Smooth muscle cell (in vitro differentiated cells): ENCODE measurements around the gene MYO9A. TPM values are rescaled to one million over a fixed set of nuclear protein-coding genes. Genes with fewer than 3 reads are reported as not detected.

Experiments used
- DNase-seq: peaks from one replicate; lab custom pipeline; 2025; ENCODE audit not compliant: unreplicated experiment; lab: John Stamatoyannopoulos, UW
- H2AFZ ChIP-seq: fragments of 200-600 bp; sonication (generic); 2 replicates; pipeline ENCODE4 v1.6.0; 2016; ENCODE audit warnings: antibody characterized with exemption, low read depth, mild to moderate bottlenecking
- H3F3A ChIP-seq: fragments of 200-600 bp; sonication (generic); 2 replicates; pipeline ENCODE4 v1.6.0; 2017; ENCODE audit warnings: antibody characterized with exemption, low read depth
- H3K27ac ChIP-seq: fragments of 200-600 bp; sonication (generic); 2 replicates; pipeline ENCODE4 v1.5.1; 2016; ENCODE audit warnings: low read depth, mild to moderate bottlenecking
- H3K27me3 ChIP-seq: fragments of 200-600 bp; sonication (generic); 2 replicates; pipeline ENCODE4 v1.6.1; 2016; ENCODE audit warnings: low read depth, mild to moderate bottlenecking
- H3K36me3 ChIP-seq: fragments of 200-600 bp; sonication (generic); 2 replicates; pipeline ENCODE4 v1.5.1; 2016; ENCODE audit warnings: low read depth
- H3K4me1 ChIP-seq: fragments of 200-600 bp; sonication (generic); 2 replicates; pipeline ENCODE4 v1.5.1; 2016; ENCODE audit warnings: low read depth
- H3K4me2 ChIP-seq: fragments of 200-600 bp; sonication (generic); 2 replicates; pipeline ENCODE4 v1.6.0; 2016; ENCODE audit warnings: mild to moderate bottlenecking
- H3K4me3 ChIP-seq: fragments of 200-600 bp; sonication (generic); 2 replicates; pipeline ENCODE4 v1.5.1; 2016; ENCODE audit warnings: mild to moderate bottlenecking
- H3K79me2 ChIP-seq: fragments of 200-600 bp; sonication (generic); 2 replicates; pipeline ENCODE4 v1.6.0; 2016; ENCODE audit warnings: low read depth, mild to moderate bottlenecking
- H3K9ac ChIP-seq: fragments of 200-600 bp; sonication (generic); 2 replicates; pipeline ENCODE4 v1.6.0; 2016; ENCODE audit warnings: low read depth
- H3K9me3 ChIP-seq: fragments of 200-600 bp; sonication (generic); replicated peaks from 2 replicates; pipeline ENCODE4 v1.5.1; 2016; ENCODE audit warnings: low read depth
- H4K20me1 ChIP-seq: fragments of 200-600 bp; sonication (generic); 2 replicates; pipeline ENCODE4 v1.6.0; 2016; ENCODE audit warnings: low read depth
- WGBS: methylation state at CpG from one replicate; pipeline ENCODE4 v1.1.7; 2016; ENCODE audit warnings: low lambda C conversion rate; 5-methylcytosine and 5-hydroxymethylcytosine counted together
- polyA plus RNA-seq: library from polyadenylated mRNA; unstranded; fragments of >200 nt; fragmentation: Nextera tagmentation; extraction: Ambion mirVana; gene quantifications from 2 replicates; pipeline ENCODE4 v1.2.1, GENCODE V29; 2016
- total RNA-seq: library from RNA; depleted of rRNA; stranded (reverse); fragments of >200 nt; gene quantifications from 2 replicates; pipeline ENCODE4 v1.2.3, GENCODE V29; 2014
- TF ChIP-seq, protein P1 (sequence below): fragments of 200-600 bp; sonication (generic); IDR thresholded peaks from 2 replicates; pipeline ENCODE4 v1.5.1; 2017; ENCODE audit warnings: borderline replicate concordance, mild to moderate bottlenecking, antibody characterized with exemption; ENCODE audit not compliant: insufficient read depth, poor library complexity, severe bottlenecking

Gene MYO9A
- total and polyA plus RNA-seq, 2 experiments from 2014 or later = 10.7 to 36.9 TPM

GRCh38 chr15:71891026-71891425 is 226.9 kb downstream of the MYO9A start:
- Histone ChIP-seq H3K4me2 (no peak overlapping the region), H2AFZ (no peak overlapping the region), H3K9ac (no peak overlapping the region), H3K4me3 (no peak overlapping the region), H4K20me1 (no peaks in the 10 kb centered on the region), H3K9me3 (no peaks in the 10 kb centered on the region), H3K79me2 (no peaks in the 10 kb centered on the region), H3K36me3 (no peaks in the 10 kb centered on the region), H3K27me3 (no peaks in the 10 kb centered on the region), H3K27ac (no peak overlapping the region), H3K4me1 (no peaks in the 10 kb centered on the region), H3F3A (no peaks in the 10 kb centered on the region)
- DNase-seq = no peak
- TF ChIP-seq, protein P1, sequence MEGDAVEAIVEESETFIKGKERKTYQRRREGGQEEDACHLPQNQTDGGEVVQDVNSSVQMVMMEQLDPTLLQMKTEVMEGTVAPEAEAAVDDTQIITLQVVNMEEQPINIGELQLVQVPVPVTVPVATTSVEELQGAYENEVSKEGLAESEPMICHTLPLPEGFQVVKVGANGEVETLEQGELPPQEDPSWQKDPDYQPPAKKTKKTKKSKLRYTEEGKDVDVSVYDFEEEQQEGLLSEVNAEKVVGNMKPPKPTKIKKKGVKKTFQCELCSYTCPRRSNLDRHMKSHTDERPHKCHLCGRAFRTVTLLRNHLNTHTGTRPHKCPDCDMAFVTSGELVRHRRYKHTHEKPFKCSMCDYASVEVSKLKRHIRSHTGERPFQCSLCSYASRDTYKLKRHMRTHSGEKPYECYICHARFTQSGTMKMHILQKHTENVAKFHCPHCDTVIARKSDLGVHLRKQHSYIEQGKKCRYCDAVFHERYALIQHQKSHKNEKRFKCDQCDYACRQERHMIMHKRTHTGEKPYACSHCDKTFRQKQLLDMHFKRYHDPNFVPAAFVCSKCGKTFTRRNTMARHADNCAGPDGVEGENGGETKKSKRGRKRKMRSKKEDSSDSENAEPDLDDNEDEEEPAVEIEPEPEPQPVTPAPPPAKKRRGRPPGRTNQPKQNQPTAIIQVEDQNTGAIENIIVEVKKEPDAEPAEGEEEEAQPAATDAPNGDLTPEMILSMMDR = no peak
- 80% methylated on average over 4 of the region's 4 CpGs for WGBS

DNA sequence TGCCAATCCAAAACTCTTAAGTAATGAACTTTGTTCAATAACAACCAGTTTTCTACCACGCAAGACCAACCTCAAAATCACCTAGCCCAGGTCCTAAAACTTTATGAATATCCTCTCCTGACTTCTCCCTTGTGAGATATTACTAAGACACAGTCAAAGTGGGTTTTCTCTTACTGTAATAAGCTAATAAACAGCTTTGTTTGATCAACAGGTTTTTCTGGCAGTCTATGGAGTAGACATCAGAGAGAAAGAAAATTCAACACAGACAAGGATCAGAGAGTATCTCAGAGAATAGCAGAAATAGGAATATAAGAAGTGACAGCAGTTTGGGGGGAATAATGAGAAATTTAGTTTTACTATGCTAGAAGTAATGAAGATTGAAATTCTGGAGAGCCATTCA is 228.0 kb downstream of the MYO9A start:
- no peak overlapping the region for H3K4me3 ChIP-seq
- H3K4me1 ChIP-seq = peaks cover 5% of the 10 kb centered on the region
- H3K79me2 ChIP-seq = no peaks in the 10 kb centered on the region
- no peak overlapping the region for H2AFZ ChIP-seq
- H3K4me2 ChIP-seq = no peak overlapping the region
- peaks cover 5% of the 10 kb centered on the region for H3K36me3 ChIP-seq
- no peak for DNase-seq
- no peaks in the 10 kb centered on the region for H3K9me3 ChIP-seq
- no peaks in the 10 kb centered on the region for H3K27me3 ChIP-seq
- no peak overlapping the region for H3K9ac ChIP-seq
- H4K20me1 ChIP-seq = no peaks in the 10 kb centered on the region
- TF ChIP-seq, protein P1 = no peak
- WGBS = 96% methylated on average over 1 of the region's 1 CpG
- no peaks in the 10 kb centered on the region for H3F3A ChIP-seq
- H3K27ac ChIP-seq = no peak overlapping the region

GRCh38 chr15:71889385-71889784 is 228.6 kb downstream of the MYO9A start:
- H2AFZ ChIP-seq = no peak overlapping the region
- TF ChIP-seq, protein P1 = no peak
- no peaks in the 10 kb centered on the region for H3F3A ChIP-seq
- no peak overlapping the region for H3K27ac ChIP-seq
- H3K9ac ChIP-seq = no peak overlapping the region
- H3K36me3 ChIP-seq = peaks cover 5% of the 10 kb centered on the region
- no peaks in the 10 kb centered on the region for H3K9me3 ChIP-seq
- no peaks in the 10 kb centered on the region for H3K79me2 ChIP-seq
- H3K4me1 ChIP-seq = peaks cover 5% of the 10 kb centered on the region
- no peak overlapping the region for H3K4me2 ChIP-seq
- DNase-seq = no peak
- H3K27me3 ChIP-seq = no peaks in the 10 kb centered on the region
- H3K4me3 ChIP-seq = no peak overlapping the region
- H4K20me1 ChIP-seq = no peaks in the 10 kb centered on the region

DNA sequence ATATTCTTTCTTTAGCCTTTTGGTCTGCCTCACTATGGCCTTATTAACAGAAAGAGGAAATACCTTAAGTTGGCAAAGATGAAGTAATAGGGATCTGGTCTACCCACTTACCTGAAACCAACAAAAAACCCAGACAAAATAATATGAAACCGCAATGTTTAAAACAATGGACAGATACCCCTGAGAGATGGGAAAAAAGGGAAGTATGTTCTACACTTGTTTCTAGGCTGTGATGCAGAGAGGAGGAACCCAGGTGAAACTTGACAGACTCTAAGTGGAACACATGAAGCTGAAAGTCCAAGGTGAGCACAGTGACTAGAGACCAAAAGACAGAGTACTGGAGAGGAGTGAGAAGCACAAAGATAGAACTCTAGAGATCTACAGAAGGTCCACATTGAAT is 229.2 kb downstream of the MYO9A start:
- TF ChIP-seq, protein P1 = no peak
- no peaks in the 10 kb centered on the region for H3F3A ChIP-seq
- no peak overlapping the region for H2AFZ ChIP-seq
- no peak overlapping the region for H3K9ac ChIP-seq
- H3K4me3 ChIP-seq = no peak overlapping the region
- H3K4me1 ChIP-seq = peaks cover 5% of the 10 kb centered on the region
- no peaks in the 10 kb centered on the region for H3K27me3 ChIP-seq
- WGBS = 92% methylated on average over 1 of the region's 1 CpG
- H3K9me3 ChIP-seq = no peaks in the 10 kb centered on the region
- peaks cover 5% of the 10 kb centered on the region for H3K36me3 ChIP-seq
- H3K4me2 ChIP-seq = no peak overlapping the region
- H3K27ac ChIP-seq = no peak overlapping the region
- no peaks in the 10 kb centered on the region for H3K79me2 ChIP-seq
- DNase-seq = no peak
- H4K20me1 ChIP-seq = no peaks in the 10 kb centered on the region
